Hindlimb muscle (tissue), 1 donor: ENCODE results near the gene PITPNC1. TPM values are rescaled to one million over a fixed set of nuclear protein-coding genes. Genes with fewer than 3 reads are reported as not detected.

Experiments used
- polyA plus RNA-seq: library from polyadenylated mRNA; unstranded; fragments of 120-200 nt; gene quantifications from one replicate; pipeline ENCODE4 v1.2.1, GENCODE V29; 2013; ENCODE audit not compliant: insufficient read length

The PITPNC1 gene
- polyA plus RNA-seq, 1 donor, result 8.8 TPM

Other genes starting within 250 kb of the PITPNC1 start
- 27.0 TPM for gene HELZ, start 132.1 kb upstream of the PITPNC1 start, polyA plus RNA-seq
- gene PSMD12, start 10.7 kb upstream of the PITPNC1 start, polyA plus RNA-seq, result 33.7 TPM